Caco-2 (cell line): ENCODE results near the gene WWP2. TPM values are rescaled to one million over a fixed set of nuclear protein-coding genes. Genes with fewer than 3 reads are reported as not detected.

Experiments
- BruUV-seq: library from RNA; stranded (reverse); fragments of 400-500 nt; replicated peaks from 2 replicates; lab custom pipeline; 2021; lab: Mats Ljungman, UMichigan
- CTCF ChIA-PET: fragments of 300-600 bp; sonication (Branson Sonifier 250); formaldehyde crosslinking; loops from one replicate; lab custom pipeline; 2022; ENCODE audit warnings: antibody characterized with exemption; lab: Charles Lee
- POLR2A ChIA-PET: fragments of 300-600 bp; sonication (Branson Sonifier 250); formaldehyde crosslinking; loops from one replicate; lab custom pipeline; 2022; ENCODE audit warnings: antibody characterized with exemption; lab: Charles Lee
- DNase-seq, 2 experiments: peaks; one replicate each; pipeline versions ENCODE4 v3.0.0 to v3.0.0-alpha.2; 2020 to 2022
- H3K27me3 ChIP-seq: replicated peaks from 2 replicates; pipeline ENCODE4 v1.6.0; 2011; ENCODE audit warnings: low read length; ENCODE audit not compliant: control insufficient read depth, insufficient read depth
- H3K36me3 ChIP-seq: 2 replicates; pipeline ENCODE4 v1.5.1; 2011; ENCODE audit warnings: low read length; ENCODE audit not compliant: control insufficient read depth, insufficient read depth
- H3K4me1 ChIP-seq: fragments of 250-450 bp; sonication (Bioruptor Pico); 2 replicates; pipeline ENCODE4 v1.5.1; 2020; ENCODE audit warnings: mild to moderate bottlenecking
- H3K4me3 ChIP-seq: 2 replicates; pipeline ENCODE4 v1.5.1; 2011; ENCODE audit warnings: low read depth, mild to moderate bottlenecking, control low read depth, low read length
- H3K9me3 ChIP-seq: fragments of 250-450 bp; sonication (Bioruptor Pico); 2 replicates; pipeline ENCODE4 v1.5.1; 2020; ENCODE audit warnings: mild to moderate bottlenecking, moderate library complexity
- H3K27ac Mint-ChIP-seq: one replicate; pipeline ENCODE4 v1.8.0; 2022; ENCODE audit warnings: mixed read lengths; ENCODE audit not compliant: unreplicated experiment
- H3K27me3 Mint-ChIP-seq: one replicate; pipeline ENCODE4 v1.8.0; 2022; ENCODE audit warnings: mixed read lengths; ENCODE audit not compliant: insufficient read depth, unreplicated experiment
- H3K36me3 Mint-ChIP-seq: one replicate; pipeline ENCODE4 v1.8.0; 2022; ENCODE audit warnings: mild to moderate bottlenecking, mixed read lengths; ENCODE audit not compliant: insufficient read depth, unreplicated experiment
- H3K4me1 Mint-ChIP-seq: one replicate; pipeline ENCODE4 v1.8.0; 2022; ENCODE audit warnings: low read depth, mixed read lengths; ENCODE audit not compliant: unreplicated experiment
- H3K4me3 Mint-ChIP-seq: one replicate; pipeline ENCODE4 v1.8.0; 2022; ENCODE audit warnings: mild to moderate bottlenecking, moderate library complexity, mixed read lengths; ENCODE audit not compliant: unreplicated experiment
- H3K9me3 Mint-ChIP-seq: one replicate; pipeline ENCODE4 v1.8.0; 2022; ENCODE audit warnings: mixed read lengths; ENCODE audit not compliant: unreplicated experiment
- CTCF ChIP-seq, 2 experiments: fragments of 200-600 bp in 1 of 2; IDR thresholded peaks; 1 replicate in 1 of 2; 2 replicates in 1 of 2; pipeline versions ENCODE4 v1.5.1 to v1.8.0; 2011 to 2022; ENCODE audit warnings: antibody characterized with exemption in 1 of 2, control low read depth in 1 of 2, inconsistent platforms in 1 of 2, low read depth in 1 of 2, low read length in 1 of 2, mild to moderate bottlenecking in 1 of 2, moderate library complexity in 1 of 2; ENCODE audit not compliant: insufficient read depth in 1 of 2, severe bottlenecking in 1 of 2, unreplicated experiment in 1 of 2
- intact Hi-C: fragments of 100-400 bp; cut with micrococcal nuclease; formaldehyde crosslinking; loops from one replicate; pipeline ENCODE4 v1.10.0; 2022; ENCODE audit not compliant: unreplicated experiment
- total RNA-seq: library from RNA; stranded (reverse); gene quantifications from 2 replicates; pipeline ENCODE4 v1.2.3, GENCODE V29; 2022

Gene WWP2
- total RNA-seq, 1 experiment from 2014 or later, result 39.7 TPM

- no TSS peak for BruUV-seq
- ChIA-PET POLR2A (no interaction called here), CTCF (no interaction called here)
- intact Hi-C loops, result no loop called here
- peaks cover 12% of the 10 kb centered on the region for H3K36me3 Mint-ChIP-seq
- H3K36me3 ChIP-seq, result no peaks in the 10 kb centered on the region; the same call in 1 of the 2 replicates
- TF ChIP-seq CTCF (IDR thresholded peaks at IDR 0.05; ENCODE audit: insufficient read depth in 1 of 2, low read depth in 1 of 2, low read length in 1 of 2, severe bottlenecking in 1 of 2, unreplicated experiment in 1 of 2), result no peak
- H3K4me1 ChIP-seq, result no peaks in the 10 kb centered on the region; the same call in 1 of the 2 replicates
- no peaks in the 10 kb centered on the region for H3K9me3 Mint-ChIP-seq
- H3K27me3 ChIP-seq, result no peaks in the 10 kb centered on the region
- no peaks in the 10 kb centered on the region for H3K4me1 Mint-ChIP-seq
- no peaks in the 10 kb centered on the region for H3K27me3 Mint-ChIP-seq
- no peak for DNase-seq
- H3K4me3 Mint-ChIP-seq, result no peak overlapping the region
- H3K9me3 ChIP-seq, result no peaks in the 10 kb centered on the region
- H3K27ac Mint-ChIP-seq, result no peak overlapping the region
- no peak overlapping the region for H3K4me3 ChIP-seq
These were observed 131.0 kb downstream of the WWP2 start for GRCh38 chr16:69893106-69893505.

- ChIA-PET POLR2A (no interaction called here), CTCF (no interaction called here)
- Mint-ChIP-seq H3K27ac (no peak overlapping the region), H3K27me3 (no peaks in the 10 kb centered on the region), H3K4me1 (no peaks in the 10 kb centered on the region), H3K9me3 (no peaks in the 10 kb centered on the region), H3K4me3 (no peak overlapping the region), H3K36me3 (no peaks in the 10 kb centered on the region)
- Histone ChIP-seq H3K4me1 (no peaks in the 10 kb centered on the region), H3K27me3 (no peaks in the 10 kb centered on the region), H3K9me3 (no peaks in the 10 kb centered on the region), H3K36me3 (no peaks in the 10 kb centered on the region; the same call in 1 of the 2 replicates), H3K4me3 (no peak overlapping the region)
- intact Hi-C loops, result no loop called here
- DNase-seq, result no peak
- BruUV-seq, result no TSS peak
- TF ChIP-seq CTCF (IDR thresholded peaks at IDR 0.05; ENCODE audit: insufficient read depth in 1 of 2, low read depth in 1 of 2, low read length in 1 of 2, severe bottlenecking in 1 of 2, unreplicated experiment in 1 of 2), result no peak
These were observed 132.5 kb downstream of the WWP2 start for GRCh38 chr16:69894676-69895075.

- POLR2A ChIA-PET, result no interaction called here
- Histone ChIP-seq H3K4me1 (no peaks in the 10 kb centered on the region), H3K4me3 (no peak overlapping the region), H3K9me3 (no peaks in the 10 kb centered on the region), H3K36me3 (no peaks in the 10 kb centered on the region), H3K27me3 (no peaks in the 10 kb centered on the region)
- intact Hi-C loops, result no loop called here
- H3K27ac Mint-ChIP-seq, result no peak overlapping the region
- CTCF ChIA-PET, result interaction anchor here (0.5 kb wide), 1 partner anchor 792 kb away, joined by 3 read pairs; no protein-coding TSS in a partner anchor
- H3K4me3 Mint-ChIP-seq, result no peak overlapping the region
- no peak for DNase-seq
- BruUV-seq, result no TSS peak
- no peak for TF ChIP-seq CTCF (IDR thresholded peaks at IDR 0.05; ENCODE audit: insufficient read depth in 1 of 2, low read depth in 1 of 2, low read length in 1 of 2, severe bottlenecking in 1 of 2, unreplicated experiment in 1 of 2)
- no peaks in the 10 kb centered on the region for H3K36me3 Mint-ChIP-seq
- no peaks in the 10 kb centered on the region for H3K27me3 Mint-ChIP-seq
- H3K4me1 Mint-ChIP-seq, result no peaks in the 10 kb centered on the region
- H3K9me3 Mint-ChIP-seq, result no peaks in the 10 kb centered on the region
These were observed 141.8 kb downstream of the WWP2 start for GRCh38 chr16:69903865-69904415.
